ENCODE results near the gene RRAGC.

RRAGC gene

GRCh38 chr1:38834937-38835827 lies 24.4 kb downstream of the RRAGC start:
- Histone ChIP-seq H3K36me3 (peaks cover 12% of the 10 kb centered on the region), H3K27me3 (ENCODE audit: insufficient read depth, low read depth, severe bottlenecking) (no peaks in the 10 kb centered on the region), H3K4me3 (ENCODE audit: low read depth, low read length) (no peak overlapping the region), H3K27ac (no peak overlapping the region), H3K9me3 (ENCODE audit: severe bottlenecking) (no peaks in the 10 kb centered on the region)
- peak; percentile 41 for DNase-seq
- TF ChIP-seq CTCF (IDR thresholded peaks at IDR 0.05; ENCODE audit: low read depth, low read length) = peak; percentile 75

GRCh38 chr1:38834221-38834782 lies 25.3 kb downstream of the RRAGC start:
- no peaks in the 10 kb centered on the region for H3K9me3 ChIP-seq (ENCODE audit: severe bottlenecking)
- H3K27me3 ChIP-seq (ENCODE audit: insufficient read depth, low read depth, severe bottlenecking) = no peaks in the 10 kb centered on the region
- no peak for TF ChIP-seq CTCF (IDR thresholded peaks at IDR 0.05; ENCODE audit: low read depth, low read length)
- H3K36me3 ChIP-seq = peaks cover 8% of the 10 kb centered on the region
- H3K27ac ChIP-seq = no peak overlapping the region
- DNase-seq = no peak
- no peak overlapping the region for H3K4me3 ChIP-seq (ENCODE audit: low read depth, low read length)

- Histone ChIP-seq H3K36me3 (no peaks in the 10 kb centered on the region), H3K4me3 (ENCODE audit: low read depth, low read length) (no peak overlapping the region), H3K9me3 (ENCODE audit: severe bottlenecking) (no peaks in the 10 kb centered on the region), H3K27ac (no peak overlapping the region), H3K27me3 (ENCODE audit: insufficient read depth, low read depth, severe bottlenecking) (no peaks in the 10 kb centered on the region)
- TF ChIP-seq CTCF (IDR thresholded peaks at IDR 0.05; ENCODE audit: low read depth, low read length) = no peak
- no peak for DNase-seq
Observed at GRCh38 chr1:38833146-38833545, 26.4 kb downstream of the RRAGC start.

- H3K27me3 ChIP-seq (ENCODE audit: insufficient read depth, low read depth, severe bottlenecking) = no peaks in the 10 kb centered on the region
- H3K9me3 ChIP-seq (ENCODE audit: severe bottlenecking) = no peaks in the 10 kb centered on the region
- no peak for TF ChIP-seq CTCF (IDR thresholded peaks at IDR 0.05; ENCODE audit: low read depth, low read length)
- no peak for DNase-seq
- H3K36me3 ChIP-seq = no peaks in the 10 kb centered on the region
- no peak overlapping the region for H3K4me3 ChIP-seq (ENCODE audit: low read depth, low read length)
- H3K27ac ChIP-seq = no peak overlapping the region
Observed at GRCh38 chr1:38832370-38832734, 27.2 kb downstream of the RRAGC start.

GRCh38 chr1:38831731-38832369 lies 27.7 kb downstream of the RRAGC start:
- TF ChIP-seq CTCF (IDR thresholded peaks at IDR 0.05; ENCODE audit: low read depth, low read length) = no peak
- DNase-seq = no peak
- Histone ChIP-seq H3K9me3 (ENCODE audit: severe bottlenecking) (no peaks in the 10 kb centered on the region), H3K27me3 (ENCODE audit: insufficient read depth, low read depth, severe bottlenecking) (no peaks in the 10 kb centered on the region), H3K4me3 (ENCODE audit: low read depth, low read length) (no peak overlapping the region), H3K27ac (no peak overlapping the region), H3K36me3 (no peaks in the 10 kb centered on the region)

All from WERI-Rb-1 (cell line).